ENCODE data around the gene CTPS1.

CTPS1 gene

GRCh38 chr1:40997096-40997495 lies 17.6 kb downstream of the CTPS1 start:
- no peak for DNase-seq (ENCODE audit: low read depth, low spot score)

GRCh38 chr1:40998668-40999067 lies 19.2 kb downstream of the CTPS1 start:
- DNase-seq (ENCODE audit: low read depth, low spot score): no peak

- no peak for DNase-seq (ENCODE audit: low read depth, low spot score)
Measured at GRCh38 chr1:41003127-41003639, 23.7 kb downstream of the CTPS1 start.

DNA sequence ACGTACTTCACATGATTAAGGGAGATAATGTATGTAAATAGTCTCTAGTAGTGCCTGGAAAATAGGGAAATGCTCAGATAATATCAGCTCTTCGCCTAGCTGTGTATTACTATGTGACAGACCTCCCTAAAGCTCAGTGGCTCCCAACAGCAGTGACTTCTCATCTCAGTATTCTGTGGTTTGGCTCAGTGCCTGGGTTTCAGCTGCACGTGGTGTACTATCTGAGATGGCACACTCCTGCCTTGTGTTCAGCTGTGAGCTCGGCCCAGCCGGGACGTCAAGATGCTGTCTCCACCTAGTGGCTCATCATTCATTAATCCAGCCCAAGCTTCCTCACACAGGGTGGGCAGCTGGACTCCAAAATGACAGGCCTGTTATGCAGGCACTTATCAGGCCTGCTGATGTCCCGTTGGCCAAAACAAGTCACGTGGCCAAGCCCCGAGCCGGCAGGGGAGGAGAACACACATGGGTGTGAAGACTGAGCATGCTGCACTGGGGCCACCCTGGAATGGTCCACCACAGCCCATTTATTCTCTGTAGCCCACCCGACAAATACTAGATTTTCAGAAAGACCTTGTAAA lies 24.2 kb downstream of the CTPS1 start:
- peak; percentile 95 for DNase-seq (ENCODE audit: low read depth, low spot score)

DNA sequence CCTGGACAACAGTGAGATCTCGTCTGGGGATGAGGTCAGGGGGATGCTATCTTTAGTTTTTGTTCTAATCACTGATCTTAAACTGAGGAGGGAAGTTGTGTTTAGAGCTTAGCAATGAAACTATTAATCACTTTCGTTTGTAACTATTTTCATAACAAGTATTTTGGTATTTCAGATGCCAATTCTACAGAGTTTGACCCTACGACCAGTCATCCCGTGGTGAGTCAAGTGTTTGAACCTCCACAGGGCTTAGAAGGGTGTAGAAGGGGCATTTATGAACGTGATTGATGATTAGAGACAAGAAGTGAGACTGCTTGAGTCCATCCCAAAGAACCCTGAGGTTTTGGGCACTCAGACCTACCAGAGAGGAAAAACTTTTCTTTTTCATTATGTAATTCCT lies 26.4 kb downstream of the CTPS1 start:
- DNase-seq (ENCODE audit: low read depth, low spot score): no peak

GRCh38 chr1:41006942-41007865 lies 27.7 kb downstream of the CTPS1 start:
- no peak for DNase-seq (ENCODE audit: low read depth, low spot score)

DNA sequence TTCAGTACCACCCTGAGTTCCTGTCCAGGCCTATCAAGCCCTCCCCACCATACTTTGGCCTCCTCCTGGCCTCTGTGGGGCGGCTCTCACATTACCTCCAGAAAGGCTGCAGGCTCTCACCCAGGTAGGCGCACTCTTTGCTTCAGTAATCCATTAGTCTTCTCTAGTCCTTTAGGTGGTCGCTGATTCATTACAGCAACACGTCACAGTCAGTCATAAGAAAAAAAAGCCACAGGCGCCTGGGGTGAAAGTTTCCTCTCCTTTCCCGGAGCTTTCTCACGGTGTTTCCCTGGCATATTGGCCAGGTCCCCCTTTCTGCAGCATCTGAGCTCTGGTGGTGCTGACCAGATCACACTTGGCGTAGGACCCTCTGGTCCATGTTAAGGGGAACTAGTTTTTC lies 30.0 kb downstream of the CTPS1 start:
- DNase-seq (ENCODE audit: low read depth, low spot score): no peak

GRCh38 chr1:41010345-41010744 lies 30.8 kb downstream of the CTPS1 start:
- no peak for DNase-seq (ENCODE audit: low read depth, low spot score)

- DNase-seq (ENCODE audit: low read depth, low spot score): no peak
Measured at GRCh38 chr1:41013024-41013423, 33.5 kb downstream of the CTPS1 start.

DNA sequence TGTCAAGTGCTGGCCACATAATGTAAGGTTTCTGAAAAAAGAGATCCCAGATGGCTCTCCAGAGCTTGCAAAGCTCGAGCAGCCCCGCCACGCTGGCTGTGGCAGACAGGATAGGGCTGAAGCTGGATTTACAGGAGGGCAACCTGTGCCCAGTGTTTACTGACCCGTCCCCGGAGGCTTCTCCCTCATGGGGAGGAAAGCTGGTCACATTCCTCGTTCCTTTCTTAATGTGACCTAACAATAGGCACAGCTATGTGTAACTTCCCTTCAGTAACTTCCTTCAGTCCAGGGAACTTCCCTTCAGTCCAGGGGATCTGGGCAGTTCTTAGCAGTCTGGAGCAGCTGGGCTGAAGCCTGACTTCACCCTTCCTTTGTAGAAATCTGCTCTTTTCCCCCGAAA lies 34.3 kb downstream of the CTPS1 start:
- DNase-seq (ENCODE audit: low read depth, low spot score): no peak

DNA sequence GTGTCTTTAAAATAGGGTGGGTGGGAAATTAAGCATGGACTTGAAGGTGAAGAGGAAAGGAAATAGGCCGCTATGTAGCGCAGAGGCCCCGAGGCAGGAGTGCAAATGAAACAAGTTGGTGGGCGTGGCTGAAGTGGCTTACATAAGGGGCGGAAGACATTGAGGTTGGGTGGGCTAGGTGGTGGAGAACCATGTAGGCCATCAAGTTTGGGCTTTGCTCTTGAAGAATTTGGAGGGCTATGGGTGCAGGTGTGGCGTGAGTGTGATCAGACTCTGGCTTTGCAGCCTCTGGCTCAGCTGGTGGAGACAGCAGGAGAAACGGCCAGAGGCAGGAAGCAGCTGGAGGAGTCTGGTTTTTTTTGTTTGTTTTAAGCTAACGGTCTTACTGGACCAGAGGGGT lies 35.4 kb downstream of the CTPS1 start:
- DNase-seq (ENCODE audit: low read depth, low spot score): no peak

GRCh38 chr1:41015281-41015896 lies 35.9 kb downstream of the CTPS1 start:
- DNase-seq (ENCODE audit: low read depth, low spot score): no peak

- DNase-seq (ENCODE audit: low read depth, low spot score): no peak
Measured at GRCh38 chr1:41015897-41016470, 36.5 kb downstream of the CTPS1 start.

- DNase-seq (ENCODE audit: low read depth, low spot score): no peak
Measured at GRCh38 chr1:41017141-41018017, 37.9 kb downstream of the CTPS1 start.

- DNase-seq (ENCODE audit: low read depth, low spot score): no peak
Measured at GRCh38 chr1:41018018-41018410, 38.5 kb downstream of the CTPS1 start.

GRCh38 chr1:41019353-41019745 lies 39.9 kb downstream of the CTPS1 start:
- DNase-seq (ENCODE audit: low read depth, low spot score): no peak

DNA sequence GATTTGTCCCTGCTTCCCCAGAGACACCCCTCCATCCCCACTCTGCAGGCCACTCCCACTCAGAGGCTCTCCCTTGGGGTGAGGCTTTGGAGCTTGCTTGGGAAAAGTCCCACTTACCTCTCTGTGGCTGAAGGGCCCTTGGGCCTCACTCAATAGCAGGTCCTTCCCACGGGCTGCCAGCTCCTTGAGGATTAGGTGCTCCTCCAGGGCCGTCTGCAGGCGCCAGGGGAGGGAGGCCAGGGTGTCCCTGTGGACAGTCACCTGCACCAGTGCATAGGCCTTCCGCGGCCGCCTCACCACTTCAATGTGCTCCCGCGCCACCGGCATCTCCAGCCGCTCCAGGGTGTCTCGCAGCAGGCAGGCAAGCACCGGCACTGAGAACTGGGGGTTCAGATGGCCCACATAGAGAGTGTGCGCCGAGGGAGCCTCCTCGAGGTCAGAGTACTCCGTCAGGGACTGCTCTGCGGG lies 40.6 kb downstream of the CTPS1 start:
- no peak for DNase-seq (ENCODE audit: low read depth, low spot score)

GRCh38 chr1:41020654-41021053 lies 41.2 kb downstream of the CTPS1 start:
- DNase-seq (ENCODE audit: low read depth, low spot score): no peak

- no peak for DNase-seq (ENCODE audit: low read depth, low spot score)
Measured at GRCh38 chr1:41021526-41022308, 42.2 kb downstream of the CTPS1 start, which contains the start of gene SLFNL1. TSS of gene SLFNL1 (minus strand) at chr1:41021725. CDS start at chr1:41020660, 1,065 bp downstream.

GRCh38 chr1:41022424-41022823 lies 42.9 kb downstream of the CTPS1 start:
- no peak for DNase-seq (ENCODE audit: low read depth, low spot score)
